Fibroblast of peridontal ligament (primary cell): ENCODE data around the gene HERPUD2.
"Not testable (repeated sequence)": the region's sequence is repeated elsewhere in the genome, so short reads cannot be mapped to it uniquely, and the experiment has no call there.

Source experiments
- DNase-seq: peaks from one replicate; pipeline ENCODE4 v3.0.0-alpha.2; 2010; ENCODE audit errors: extremely low read depth

The HERPUD2 gene

DNA sequence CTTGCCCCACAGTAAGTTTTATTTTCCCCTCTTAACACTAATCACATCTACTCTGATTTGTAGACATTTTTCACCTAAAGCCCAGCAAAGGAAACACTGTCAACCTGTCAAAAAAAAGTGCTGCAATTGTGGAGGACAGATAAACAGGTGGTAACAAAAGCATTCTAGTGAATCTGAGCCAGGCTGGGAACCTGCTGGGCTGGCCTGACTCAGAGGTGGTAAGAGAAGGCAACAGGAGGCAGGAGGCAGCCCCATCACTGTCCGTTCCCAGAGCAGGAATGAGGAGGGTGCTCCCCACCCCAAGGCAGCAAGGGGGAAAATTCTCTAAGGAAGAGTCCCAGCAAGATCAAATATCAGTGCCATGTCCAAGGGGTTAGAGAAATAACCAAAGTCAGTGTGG is 19.5 kb upstream of the HERPUD2 start:
- DNase-seq, result no peak

DNA sequence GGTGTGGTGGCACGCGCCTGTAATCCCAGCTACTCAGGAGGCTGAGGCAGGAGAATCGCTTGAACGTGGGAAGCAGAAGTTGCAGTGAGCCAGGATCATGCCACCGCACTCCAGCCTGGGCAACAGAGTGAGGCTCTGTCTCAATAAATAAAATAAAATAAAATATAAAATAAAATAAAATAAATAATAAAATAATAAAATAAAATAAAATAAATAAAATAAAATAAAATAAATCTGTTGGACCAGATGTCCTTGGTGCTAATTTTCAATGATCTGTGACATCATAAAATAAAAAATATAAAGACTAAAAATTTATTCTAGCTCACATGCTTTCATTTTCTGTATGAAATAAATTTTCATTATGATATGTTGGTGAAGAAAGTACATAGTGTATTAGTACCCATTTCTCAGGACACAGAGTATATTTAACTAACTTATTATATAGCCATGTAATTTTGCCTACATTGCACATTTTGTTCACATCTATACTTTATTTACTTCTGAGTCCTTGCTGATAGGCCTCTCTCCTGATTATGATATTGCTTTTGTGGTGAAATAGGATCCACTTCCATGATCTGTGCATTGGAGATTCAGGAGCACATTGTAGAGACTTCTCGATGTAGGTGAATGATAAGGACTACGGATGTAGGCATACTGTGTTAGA is 17.8 kb upstream of the HERPUD2 start:
- DNase-seq, result no peak

DNA sequence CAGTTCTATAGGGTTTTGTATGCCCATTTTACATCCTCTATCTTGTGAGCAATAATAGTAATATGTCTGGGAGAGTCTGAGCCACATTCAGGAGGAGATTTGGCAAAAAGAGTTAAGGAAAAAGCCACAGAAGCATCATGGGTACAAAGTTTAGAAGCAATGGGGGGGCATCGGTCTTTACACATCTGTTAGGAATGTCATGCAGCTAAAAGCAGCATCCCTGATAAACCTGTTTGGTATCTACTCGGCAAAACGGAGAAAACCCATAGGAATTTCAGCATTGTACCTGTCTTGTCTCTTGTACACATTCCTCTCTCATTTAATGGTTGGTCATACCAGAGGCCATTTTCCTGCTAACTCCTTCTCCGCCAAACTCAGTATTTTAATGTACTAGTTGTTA is 12.5 kb upstream of the HERPUD2 start:
- DNase-seq, result no peak

DNA sequence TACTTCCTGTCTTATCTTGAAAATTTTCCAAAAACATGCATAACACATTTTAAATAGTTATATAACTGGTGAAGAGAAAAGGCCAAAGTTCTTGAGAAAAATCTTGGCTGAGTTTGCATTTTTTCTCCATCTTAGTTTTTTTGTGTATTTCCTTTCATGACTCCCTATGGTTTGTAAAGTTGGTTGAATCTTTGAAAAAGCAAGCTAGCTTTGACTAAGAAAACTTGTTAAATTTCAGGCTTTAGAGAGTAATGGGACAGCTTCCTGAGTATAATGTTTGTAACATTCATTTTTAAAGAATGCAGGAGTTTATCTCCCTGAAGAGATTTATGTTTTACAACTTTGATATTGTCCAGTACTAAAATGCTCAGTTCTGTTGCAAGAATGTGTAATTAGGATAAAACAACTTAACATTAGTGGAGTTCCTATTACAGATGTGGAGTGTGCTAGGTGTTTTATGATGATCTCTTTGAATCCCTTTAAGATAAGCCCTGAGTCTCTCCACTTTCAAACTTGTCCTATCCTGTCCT is 11.1 kb upstream of the HERPUD2 start:
- no peak for DNase-seq

DNA sequence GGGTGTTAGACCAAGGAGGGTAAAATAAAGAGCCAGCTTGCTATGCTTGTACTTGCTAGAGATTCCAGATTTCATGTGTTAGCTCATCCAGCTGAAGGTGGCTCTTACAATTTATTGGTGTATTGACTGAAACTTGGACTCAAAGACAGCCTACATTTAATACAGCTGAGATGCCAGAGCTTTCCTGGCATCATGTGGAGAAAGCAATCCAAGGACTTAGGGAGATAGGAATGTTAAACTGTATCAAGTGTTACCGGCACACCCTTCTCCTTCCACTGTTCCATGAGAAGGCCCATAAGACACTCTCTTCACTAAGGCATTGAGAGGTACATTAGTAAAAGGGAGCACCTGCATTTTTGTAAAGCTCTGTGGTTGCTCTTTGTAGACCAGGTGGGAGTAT is 9.3 kb upstream of the HERPUD2 start:
- no peak for DNase-seq

DNA sequence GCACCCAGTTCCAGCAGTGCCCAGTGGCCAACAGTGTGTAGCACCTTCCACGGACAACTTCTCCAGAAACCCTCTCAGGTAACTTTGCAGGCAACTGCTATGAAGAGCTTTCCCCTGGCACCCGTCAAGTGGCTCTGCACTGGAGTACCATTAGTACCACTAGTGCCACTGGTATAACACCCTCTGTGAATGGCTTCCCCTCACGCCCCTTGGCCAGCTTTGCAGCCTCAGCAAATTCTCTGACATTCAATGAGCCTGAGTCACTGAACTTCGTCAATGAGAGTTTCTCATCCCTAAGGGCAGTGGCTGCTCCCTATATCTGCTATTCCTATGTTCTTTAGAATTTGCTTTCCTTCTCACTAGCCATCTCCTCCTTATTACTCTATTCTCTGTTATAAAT is 7.6 kb upstream of the HERPUD2 start:
- DNase-seq, result no peak

DNA sequence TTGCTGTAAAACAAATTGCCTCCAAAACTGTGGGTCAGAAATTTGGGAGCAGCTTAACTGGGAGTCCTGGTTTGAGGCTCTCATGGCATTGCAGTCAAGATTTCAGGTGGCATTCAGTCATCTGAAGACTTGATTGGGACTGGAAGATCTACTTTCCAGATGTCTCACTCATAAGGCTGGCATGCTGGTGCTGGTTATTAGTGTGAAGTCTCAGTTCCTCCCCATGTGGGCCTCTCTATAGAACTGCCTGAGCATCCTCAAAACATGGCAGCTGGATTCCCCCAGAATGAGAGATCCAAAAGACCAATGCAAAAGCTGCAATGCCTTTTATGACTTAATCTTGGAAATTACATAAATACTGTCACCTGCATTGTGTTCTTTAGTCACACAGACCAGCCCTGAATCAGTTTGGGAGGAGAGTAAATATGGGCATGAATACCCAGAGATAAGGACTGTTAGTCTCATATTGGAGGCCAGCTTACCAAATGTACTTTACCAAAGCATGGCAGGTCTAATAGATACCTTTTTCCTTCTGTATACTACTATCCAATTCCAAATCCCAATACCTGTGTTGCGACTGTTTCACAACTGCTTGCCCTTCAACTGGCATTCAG is 6.5 kb upstream of the HERPUD2 start:
- DNase-seq, result no peak

DNA sequence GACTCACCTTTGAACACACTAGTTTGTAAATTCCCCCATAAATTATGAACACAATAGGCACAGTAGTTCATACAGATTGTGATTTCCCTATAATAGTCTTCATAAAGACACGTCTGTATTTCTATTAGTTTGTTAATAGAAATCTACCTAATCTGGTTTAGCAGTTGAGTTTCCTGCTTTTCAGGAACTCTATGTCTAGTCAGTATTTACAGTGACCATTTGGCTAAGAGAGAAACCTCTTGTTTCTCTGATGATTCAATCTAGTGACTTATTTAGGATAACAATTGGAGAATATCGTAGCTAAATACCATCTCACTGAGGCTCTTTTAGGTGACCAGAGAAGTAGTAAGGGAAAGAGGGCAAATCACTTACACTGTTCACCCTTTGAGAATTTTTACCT is 5.9 kb upstream of the HERPUD2 start:
- DNase-seq, result no peak

DNA sequence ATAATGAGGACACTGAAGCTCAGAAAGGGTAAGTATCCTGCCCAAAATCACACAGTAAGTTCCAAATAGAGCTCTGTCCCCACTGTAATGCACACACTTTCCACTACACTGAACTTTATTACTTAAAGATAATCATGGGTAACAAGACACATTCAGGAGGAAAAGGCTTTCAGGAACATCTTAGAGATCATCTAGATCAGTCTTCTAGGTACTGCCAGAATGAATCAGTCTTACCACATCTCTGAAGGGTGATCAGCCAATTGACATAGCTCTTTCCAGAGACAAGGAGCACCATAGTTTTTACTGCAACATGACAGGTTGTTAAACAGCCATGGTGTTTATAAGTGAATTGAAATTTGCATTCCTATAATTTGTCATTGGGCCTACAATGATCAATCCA is 5.4 kb upstream of the HERPUD2 start:
- no peak for DNase-seq

DNA sequence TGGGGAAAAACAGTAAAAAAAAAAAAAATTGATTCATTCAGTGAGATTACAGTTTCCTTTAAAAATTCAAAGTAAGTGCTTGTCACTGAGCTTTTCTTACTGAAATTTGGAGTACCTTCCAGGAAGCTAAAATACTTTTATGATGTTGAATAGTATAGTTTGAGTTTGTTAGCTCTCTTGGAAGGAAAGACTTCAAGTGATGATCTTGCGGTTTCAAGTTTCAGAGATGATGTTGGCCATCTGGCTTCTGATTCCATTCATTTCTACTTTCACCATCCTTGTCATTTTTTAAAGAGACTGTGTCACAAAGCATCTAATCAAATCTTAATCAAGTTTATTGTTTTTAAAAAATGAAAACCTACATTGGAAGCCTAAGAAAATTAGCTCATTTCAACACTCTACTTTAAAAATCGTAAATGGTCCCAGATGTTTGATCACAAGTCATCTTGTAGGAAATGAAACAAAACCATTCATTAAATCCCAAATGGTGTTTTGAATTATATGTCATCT is 4.9 kb upstream of the HERPUD2 start:
- no peak for DNase-seq

DNA sequence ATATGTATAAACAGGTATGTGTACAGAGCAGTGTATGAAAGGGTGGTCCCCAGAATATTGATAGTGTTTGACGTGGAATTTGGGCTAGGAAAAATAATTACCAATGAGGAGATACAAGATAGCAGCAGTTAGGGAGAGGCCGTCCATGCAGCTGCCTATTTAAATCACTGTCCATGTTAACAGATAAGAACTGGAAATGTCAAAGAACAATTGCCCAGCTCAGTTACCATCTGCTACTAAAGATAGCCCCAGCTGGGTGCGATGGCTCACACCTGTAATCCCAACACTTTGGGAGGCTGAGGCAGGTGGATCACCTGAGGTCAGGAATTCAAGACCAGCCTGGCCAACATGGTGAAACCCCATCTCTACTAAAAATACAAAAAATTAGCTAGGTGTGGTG is 3.4 kb upstream of the HERPUD2 start:
- not testable (repeated sequence) for DNase-seq

DNA sequence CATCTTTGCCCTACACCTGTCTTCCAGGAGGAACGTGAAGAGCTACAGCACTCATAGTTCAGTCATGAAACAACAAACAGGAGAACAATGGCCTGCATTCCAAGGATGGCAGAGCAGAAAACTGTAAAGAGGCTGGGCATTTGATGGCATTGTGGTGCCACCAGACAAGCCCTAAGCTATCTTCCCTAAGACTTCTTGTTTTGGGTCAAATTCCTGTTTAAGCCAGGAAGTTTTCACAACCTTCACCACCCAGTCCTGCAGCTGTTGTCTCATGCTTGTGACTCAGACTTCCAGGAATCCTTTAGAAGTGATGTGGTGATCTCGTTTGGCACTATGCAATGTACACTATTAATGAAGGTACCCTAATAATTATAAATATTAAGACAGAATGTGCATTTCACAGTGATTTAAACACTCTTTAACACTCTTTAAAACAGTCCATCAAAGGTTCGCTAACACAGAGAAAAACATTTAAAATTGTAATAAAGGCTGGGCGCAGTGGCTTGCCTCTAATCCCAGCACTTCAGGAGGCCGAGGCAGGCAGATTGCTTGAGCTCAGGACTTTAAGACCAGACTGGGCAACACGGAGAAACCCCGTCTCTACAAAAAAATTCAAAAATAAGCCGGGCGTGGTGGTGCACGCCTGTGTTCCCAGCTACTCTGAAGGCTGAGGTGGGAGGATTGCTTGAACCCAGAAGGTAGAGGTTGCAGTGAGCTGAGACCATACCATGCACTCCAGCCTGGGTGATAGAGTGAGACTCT is 2.7 kb upstream of the HERPUD2 start:
- DNase-seq, result no peak

DNA sequence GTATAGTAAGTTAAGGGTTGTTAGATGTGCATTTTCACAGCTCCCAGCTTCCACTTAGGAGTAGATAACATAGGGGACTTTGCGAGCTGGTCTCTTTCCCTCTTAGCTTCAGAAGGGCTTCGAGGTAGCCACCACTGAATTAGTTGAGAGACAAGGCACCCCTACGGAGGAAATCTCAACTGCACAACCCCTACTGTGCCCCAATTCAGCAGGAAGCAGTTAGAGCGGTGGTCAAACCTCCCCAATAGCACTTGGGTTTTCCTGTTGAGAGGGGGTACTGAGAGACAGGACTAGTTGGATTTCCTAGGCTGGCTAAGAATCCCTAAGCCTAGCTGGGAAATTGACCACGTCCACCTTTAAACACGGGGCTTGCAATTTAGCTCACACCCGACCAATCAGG is 1.1 kb upstream of the HERPUD2 start:
- DNase-seq, result no peak

DNA sequence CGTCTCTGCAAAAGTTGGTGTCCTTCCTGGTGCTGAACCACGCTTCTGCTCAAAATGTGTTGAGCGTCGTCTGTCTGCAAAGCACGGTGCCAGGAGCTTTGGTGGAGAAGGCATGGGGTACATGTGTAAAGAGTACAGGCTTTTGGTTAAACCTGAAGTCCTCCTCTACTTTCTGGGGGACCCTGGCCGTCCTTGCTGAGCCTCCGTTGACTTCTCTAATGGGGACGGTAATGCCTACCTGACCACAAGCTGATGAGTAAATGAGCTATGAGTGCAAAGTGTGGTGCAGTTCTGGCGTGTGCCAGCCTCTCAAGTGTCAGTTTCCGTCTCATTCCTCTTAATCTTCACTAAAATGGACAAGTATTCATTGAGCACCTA is 527 bp upstream of the HERPUD2 start:
- DNase-seq, result no peak

DNA sequence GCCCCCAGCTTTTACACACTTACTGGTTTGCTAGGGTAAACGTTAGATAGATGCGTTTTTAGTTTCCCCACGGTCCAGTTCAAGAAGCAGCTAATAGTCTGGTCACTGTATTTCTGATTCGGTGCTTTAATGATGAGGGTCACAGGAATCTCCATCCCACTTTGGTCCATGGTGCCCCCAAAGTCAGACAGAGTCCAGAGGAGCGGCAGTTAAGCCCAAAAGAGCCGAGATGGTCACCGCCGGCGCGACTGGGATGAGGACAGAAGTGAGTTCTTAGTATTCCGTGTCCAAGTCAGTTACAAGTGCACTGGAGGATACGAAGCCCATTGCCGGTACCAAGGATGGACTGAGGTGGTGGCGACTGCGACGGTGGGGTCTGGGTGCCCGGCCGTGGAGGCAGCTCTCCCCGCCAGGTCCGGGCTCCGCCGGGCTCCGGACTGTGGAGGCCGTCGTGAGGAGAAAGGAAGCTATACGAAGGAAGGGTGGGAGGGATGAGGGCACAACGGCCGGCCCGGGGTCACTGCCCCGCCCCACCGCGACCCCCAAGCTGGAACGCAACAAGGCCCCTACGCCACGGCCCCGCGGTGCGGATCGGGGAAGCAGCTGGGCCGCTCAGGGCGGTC is 663 bp downstream of the HERPUD2 start:
- peak; percentile 28 for DNase-seq

DNA sequence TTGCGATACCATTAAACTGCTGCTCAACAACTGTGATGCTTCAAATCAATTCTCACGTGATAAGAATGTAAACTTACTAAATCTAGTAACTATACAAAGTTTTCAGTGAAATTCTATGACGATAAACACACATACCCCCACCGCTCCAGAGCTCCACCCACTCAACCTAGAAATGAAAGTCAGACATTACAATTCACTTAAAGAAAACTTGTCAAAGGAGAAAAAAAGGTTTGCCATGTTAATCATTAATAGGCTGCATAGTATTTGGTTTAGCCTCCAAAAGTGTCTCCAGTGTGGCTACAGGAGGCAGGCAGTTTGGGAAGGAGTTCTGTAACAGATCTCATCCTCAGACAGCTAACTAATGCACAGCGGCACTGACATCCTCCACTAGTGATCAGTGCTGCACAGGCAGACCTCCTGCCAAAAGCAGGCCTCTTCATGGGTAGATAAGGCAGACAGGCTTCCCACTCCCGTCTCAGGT is 3.1 kb downstream of the HERPUD2 start:
- no peak for DNase-seq

DNA sequence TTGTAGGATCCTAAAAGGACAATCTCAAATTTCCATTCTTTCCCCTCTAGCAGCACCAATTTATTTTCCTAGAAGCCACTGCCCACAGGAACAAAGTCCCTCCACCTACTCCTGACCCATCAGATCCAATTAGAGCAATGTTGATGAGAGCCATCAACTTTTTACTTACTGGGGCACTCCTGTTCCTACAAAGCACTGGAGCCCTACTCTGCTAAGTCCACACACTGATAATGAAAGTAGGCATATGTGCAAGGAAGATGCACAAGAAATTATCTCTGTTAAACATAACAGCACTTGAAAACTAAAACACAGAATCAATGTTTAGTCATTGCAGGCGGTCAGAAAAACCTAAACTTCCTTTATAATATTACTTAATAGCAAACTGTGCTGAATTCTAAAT is 3.6 kb downstream of the HERPUD2 start:
- DNase-seq, result no peak

DNA sequence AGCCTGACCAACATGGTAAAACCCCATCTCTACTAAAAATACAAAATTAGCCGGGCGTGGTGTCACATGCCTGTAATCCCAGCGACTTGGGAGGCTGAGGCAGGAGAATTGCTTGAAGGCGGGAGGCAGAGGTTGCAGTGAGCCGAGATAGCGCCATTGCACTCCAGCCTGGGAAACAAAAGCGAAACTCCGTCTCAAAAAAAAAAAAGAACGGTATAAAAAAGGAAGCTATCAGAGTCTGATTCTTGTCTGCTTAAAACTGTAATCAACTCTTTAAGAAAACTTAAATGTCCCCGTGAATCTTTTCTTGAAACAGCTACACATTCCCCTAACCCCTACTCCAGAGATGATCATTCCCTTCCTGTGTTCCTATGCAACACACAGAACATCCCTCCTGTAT is 4.3 kb downstream of the HERPUD2 start:
- DNase-seq, result not testable (repeated sequence)

DNA sequence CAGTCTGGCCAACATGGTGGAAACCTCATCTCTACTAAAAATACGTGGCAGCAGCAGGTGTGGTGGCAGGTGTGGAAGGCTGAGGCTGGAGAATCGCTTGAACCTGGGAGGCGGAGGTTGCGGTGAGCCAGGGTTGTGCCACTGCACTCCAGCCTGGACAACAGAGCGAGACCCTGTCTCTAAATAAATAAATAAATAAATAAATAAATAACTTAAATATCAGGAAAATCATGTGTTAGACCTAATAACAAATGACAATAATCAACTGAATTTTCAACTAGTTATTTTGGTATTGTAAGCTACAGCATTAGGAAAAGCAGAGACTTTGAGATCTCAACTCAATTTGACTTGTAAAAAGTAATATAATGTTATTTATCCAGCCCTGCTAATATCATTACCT is 9.2 kb downstream of the HERPUD2 start:
- DNase-seq, result no peak

DNA sequence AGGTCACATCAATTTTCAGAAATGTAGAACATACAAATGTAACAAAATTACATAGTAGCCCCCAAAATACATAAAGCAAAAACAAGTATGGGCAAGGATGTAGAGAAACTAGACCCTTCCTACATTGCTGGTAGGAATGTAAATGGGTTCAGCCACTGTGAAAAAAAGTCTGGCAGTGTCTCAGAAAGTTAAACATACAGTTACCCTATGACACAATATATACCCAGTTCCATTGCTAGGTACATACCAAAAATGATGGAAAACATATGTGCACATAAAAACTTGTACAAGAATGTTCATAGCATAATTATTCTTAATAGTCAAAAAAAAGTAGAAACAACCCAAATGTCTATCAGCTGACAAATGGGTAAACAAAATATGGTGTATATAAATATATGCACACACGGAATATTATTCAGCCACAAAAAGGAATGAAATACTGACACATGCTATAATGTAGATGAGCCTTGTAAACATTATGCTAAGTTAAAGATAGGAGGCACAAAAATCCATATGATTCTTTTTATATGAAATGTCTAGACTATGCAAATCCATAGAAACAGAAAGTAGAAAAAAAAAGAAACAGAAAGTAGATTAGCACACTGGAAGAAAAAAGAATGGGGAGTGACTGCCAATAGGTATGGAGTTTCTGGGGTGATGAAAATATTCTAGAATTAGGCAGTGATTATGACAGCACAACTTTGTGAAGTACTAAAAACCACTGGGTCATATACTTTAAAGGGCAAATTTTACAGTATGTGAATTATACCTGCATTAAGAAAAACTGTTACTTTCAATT is 13.5 kb downstream of the HERPUD2 start:
- DNase-seq, result peak; percentile 31

DNA sequence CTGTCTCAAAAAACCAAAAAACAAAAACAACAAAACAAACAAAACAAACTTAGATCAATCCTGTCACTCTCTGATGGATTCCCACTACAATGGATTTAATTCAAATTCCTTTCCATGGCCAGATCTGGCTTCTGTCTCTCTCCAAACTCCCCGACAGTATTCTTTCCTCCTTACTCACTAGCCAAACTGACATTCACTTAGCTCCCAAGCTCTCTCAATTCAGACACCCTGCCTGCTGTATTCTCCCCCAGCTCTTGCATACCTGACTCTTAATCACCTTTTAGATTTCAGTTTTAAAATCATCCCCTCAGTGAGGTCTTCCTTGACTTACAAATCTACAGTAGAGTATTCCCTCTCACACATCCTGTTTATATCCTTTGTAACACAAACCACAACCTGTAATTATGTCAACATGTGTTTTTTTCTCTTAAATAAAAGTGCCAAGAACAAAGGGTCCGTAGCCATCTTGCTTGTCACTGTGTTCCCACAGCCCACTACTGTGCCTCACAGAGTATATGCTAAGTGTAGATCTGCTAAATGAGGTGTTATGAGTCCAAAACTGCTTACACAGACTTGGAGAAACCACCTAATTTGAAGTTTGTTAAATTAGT is 14.4 kb downstream of the HERPUD2 start:
- DNase-seq, result no peak
